ENCODE results near the gene PNLDC1.

DNA sequence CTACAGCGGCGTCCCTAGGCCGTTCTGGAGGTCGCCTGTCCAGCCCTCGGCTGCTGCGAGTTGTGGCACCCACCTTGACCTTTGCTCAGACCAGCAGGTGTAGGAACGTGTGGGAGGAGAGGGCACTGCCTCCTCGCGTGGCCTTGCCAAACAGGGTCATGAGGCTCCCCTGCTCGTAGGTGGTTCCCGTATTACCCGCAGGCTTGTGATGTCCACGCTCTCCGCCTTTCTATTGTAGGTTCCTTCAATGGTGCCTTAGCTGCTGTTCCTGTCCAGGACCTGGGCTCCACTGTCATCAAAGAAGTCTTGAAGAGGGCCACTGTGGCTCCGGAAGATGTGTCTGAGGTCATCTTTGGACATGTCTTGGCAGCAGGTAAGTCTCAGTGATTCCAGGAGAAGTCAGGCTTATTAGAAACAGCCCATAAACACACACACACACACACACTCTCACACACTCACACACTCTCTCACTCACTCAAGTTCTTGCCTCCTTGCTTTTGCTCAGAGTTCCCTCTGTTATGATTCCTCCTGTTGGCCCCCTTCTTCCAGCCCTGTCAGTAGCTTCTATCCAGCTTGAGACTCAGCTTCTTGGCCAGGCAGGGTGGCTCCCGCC is 37.3 kb upstream of the PNLDC1 start:
- TF ChIP-seq EZH2 (IDR thresholded peaks at IDR 0.05; ENCODE audit: insufficient read depth, low read length), result no peak
- TF ChIP-seq CTCF (IDR thresholded peaks at IDR 0.05; ENCODE audit: insufficient read depth, low read depth, low read length), result no peak
